Endothelial cell of umbilical vein (primary cell): Measurements from ENCODE around the gene SPRY1.

Experiments
- CTCF ChIP-seq, 2 donors: IDR thresholded peaks; 1 replicate in 1 of 2; 2 replicates in 1 of 2; pipeline ENCODE4 v1.5.1; 2011; ENCODE audit warnings: low read length in 2 of 2, mild to moderate bottlenecking in 2 of 2, moderate library complexity in 2 of 2, control low read depth in 1 of 2, inconsistent platforms in 1 of 2, low read depth in 1 of 2; ENCODE audit not compliant: insufficient read depth in 1 of 2; ENCODE audit errors: extremely low read depth in 1 of 2
- EZH2 ChIP-seq: IDR thresholded peaks from 2 replicates; pipeline ENCODE4 v1.6.1; 2012; ENCODE audit warnings: borderline replicate concordance, low read depth, mild to moderate bottlenecking, moderate library complexity, low read length, inconsistent platforms; ENCODE audit not compliant: severe bottlenecking
- FOS ChIP-seq: IDR thresholded peaks from 2 replicates; pipeline ENCODE4 v1.6.1; 2011; ENCODE audit warnings: mild to moderate bottlenecking, low read length, moderate library complexity, borderline replicate concordance; ENCODE audit not compliant: insufficient read depth
- GATA2 ChIP-seq: IDR thresholded peaks from 2 replicates; pipeline ENCODE4 v1.7.0; 2011; ENCODE audit warnings: low read depth, mild to moderate bottlenecking, moderate library complexity, mixed read lengths, low read length; ENCODE audit not compliant: insufficient read length, insufficient read depth
- POLR2A ChIP-seq: IDR thresholded peaks from 2 replicates; pipeline ENCODE4 v1.6.1; 2012; ENCODE audit warnings: low read depth, mild to moderate bottlenecking, control low read depth, low read length
- POLR2AphosphoS5 ChIP-seq: IDR thresholded peaks from 2 replicates; pipeline ENCODE4 v1.6.1; 2012; ENCODE audit warnings: low read depth, mild to moderate bottlenecking, control low read depth, low read length, moderate library complexity; ENCODE audit not compliant: insufficient read depth
- TF ChIP-seq, protein P1 (sequence below): IDR thresholded peaks from 2 replicates; pipeline ENCODE4 v1.6.1; 2011; ENCODE audit not compliant: insufficient read depth, insufficient read length

DNA sequence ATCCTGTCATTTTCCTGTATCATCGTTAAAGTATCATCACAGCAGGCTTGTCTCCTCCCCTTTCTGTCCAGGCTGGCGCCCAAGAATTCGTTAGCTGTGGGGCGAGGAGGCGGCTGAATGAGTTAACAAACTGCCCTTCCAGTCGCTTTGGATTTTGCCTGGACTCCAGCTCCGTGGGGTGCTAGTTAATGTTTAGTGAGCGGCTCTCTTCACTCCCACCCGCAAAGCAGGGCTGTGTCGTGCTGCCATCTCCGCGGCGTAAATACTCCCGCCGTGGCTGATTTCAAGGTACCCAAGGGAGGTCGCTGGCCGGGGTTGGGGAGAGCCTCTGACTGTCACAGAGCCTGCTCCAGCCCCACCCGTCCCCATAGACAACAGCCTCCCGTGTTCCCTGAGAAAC lies 44.9 kb upstream of the SPRY1 start:
- no peak for TF ChIP-seq POLR2A
- TF ChIP-seq CTCF (IDR thresholded peaks at IDR 0.05; ENCODE audit: extremely low read depth in 1 of 2, insufficient read depth in 1 of 2, low read depth in 1 of 2, low read length in 2 of 2), result no peak
- TF ChIP-seq FOS, result no peak
- no peak for TF ChIP-seq EZH2
- TF ChIP-seq, protein P1, sequence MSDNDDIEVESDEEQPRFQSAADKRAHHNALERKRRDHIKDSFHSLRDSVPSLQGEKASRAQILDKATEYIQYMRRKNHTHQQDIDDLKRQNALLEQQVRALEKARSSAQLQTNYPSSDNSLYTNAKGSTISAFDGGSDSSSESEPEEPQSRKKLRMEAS, result no peak
- TF ChIP-seq POLR2AphosphoS5, result no peak
- TF ChIP-seq GATA2, result no peak
